AG09309 (cell line): Measurements from ENCODE around the gene EXOC6B.

Source experiments
- DNase-seq: peaks from one replicate; pipeline ENCODE4 v3.0.0-alpha.2; 2010; ENCODE audit warnings: low read depth
- H3K4me3 ChIP-seq: 2 replicates; pipeline ENCODE4 v1.5.1; 2011; ENCODE audit warnings: mild to moderate bottlenecking, low read depth, low read length, moderate library complexity; ENCODE audit not compliant: control insufficient read depth
- TF ChIP-seq, protein P1 (sequence below): IDR thresholded peaks from 2 replicates; pipeline ENCODE4 v1.5.1; 2011; ENCODE audit warnings: mild to moderate bottlenecking, low read depth, low read length, inconsistent platforms; ENCODE audit not compliant: insufficient read depth, control insufficient read depth; ENCODE audit errors: missing control alignments

Gene EXOC6B

GRCh38 chr2:72363406-72363805, 462.4 kb downstream of the EXOC6B start:
- DNase-seq, result no peak
- TF ChIP-seq, protein P1, sequence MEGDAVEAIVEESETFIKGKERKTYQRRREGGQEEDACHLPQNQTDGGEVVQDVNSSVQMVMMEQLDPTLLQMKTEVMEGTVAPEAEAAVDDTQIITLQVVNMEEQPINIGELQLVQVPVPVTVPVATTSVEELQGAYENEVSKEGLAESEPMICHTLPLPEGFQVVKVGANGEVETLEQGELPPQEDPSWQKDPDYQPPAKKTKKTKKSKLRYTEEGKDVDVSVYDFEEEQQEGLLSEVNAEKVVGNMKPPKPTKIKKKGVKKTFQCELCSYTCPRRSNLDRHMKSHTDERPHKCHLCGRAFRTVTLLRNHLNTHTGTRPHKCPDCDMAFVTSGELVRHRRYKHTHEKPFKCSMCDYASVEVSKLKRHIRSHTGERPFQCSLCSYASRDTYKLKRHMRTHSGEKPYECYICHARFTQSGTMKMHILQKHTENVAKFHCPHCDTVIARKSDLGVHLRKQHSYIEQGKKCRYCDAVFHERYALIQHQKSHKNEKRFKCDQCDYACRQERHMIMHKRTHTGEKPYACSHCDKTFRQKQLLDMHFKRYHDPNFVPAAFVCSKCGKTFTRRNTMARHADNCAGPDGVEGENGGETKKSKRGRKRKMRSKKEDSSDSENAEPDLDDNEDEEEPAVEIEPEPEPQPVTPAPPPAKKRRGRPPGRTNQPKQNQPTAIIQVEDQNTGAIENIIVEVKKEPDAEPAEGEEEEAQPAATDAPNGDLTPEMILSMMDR, result no peak
- no peak overlapping the region for H3K4me3 ChIP-seq

DNA sequence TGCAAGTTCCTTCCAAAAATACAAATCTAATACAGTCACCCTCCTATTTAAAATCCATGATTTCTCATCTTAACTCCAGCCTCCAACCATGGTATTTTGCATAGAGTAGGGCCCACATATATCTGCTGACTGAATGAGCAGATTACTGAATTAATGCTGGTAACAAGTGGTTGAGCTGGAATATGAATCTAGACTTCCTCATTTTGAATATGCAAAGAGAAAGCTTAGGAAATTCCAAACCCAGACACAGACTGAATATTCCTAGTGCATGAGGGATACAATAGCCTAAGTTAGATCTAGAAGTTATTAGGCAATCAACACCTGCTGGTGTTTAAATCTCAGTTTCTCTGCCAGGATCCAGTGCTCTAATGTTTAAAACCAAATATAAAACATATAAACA, 463.1 kb downstream of the EXOC6B start:
- TF ChIP-seq, protein P1, result no peak
- DNase-seq, result no peak

DNA sequence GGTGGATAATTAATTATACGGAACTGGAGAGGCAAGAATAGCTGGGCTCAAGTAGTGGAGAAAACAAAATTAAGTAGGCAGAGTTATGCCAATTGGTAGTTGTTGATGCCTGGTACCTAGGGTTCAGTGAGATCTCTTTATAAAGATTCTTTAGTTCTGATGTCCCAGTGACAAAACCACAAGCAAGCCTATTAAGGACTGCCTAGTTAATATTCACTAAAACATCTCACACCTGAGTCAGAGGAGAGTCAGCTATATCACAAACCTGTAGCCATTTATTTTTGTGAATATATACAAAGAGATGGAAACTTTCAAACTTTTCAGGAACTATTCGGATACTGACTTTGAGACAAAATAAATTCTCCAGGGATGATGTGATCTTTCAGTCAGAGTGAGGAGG, 464.3 kb downstream of the EXOC6B start:
- H3K4me3 ChIP-seq, result no peak overlapping the region
- TF ChIP-seq, protein P1, result no peak
- no peak for DNase-seq

More for the DNA sequence above, 463.1 kb downstream of the EXOC6B start:
- no peak overlapping the region for H3K4me3 ChIP-seq

GRCh38 chr2:72361042-72361441, 464.8 kb downstream of the EXOC6B start:
- DNase-seq, result no peak
- H3K4me3 ChIP-seq, result no peak overlapping the region
- TF ChIP-seq, protein P1, result no peak

DNA sequence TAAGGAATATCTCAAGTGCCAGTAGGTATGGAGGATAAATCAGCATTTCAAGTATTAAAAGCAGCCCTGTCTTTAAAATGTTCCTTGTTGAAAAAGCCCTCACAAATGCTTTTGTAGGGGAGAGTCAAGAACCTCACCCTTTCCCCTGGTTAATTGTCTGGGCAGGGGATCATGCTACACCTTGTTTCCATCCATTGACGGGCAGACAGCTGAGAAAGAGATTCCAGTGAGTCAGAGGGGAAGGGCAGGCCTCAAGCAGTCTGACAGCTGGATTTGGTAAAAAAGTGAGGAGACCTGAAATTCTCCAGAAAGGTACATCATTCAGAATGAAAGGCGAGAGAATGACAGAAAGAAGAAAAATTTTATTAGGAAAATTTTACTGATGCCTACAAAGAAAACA, 475.0 kb downstream of the EXOC6B start:
- TF ChIP-seq, protein P1, result no peak
- no peak overlapping the region for H3K4me3 ChIP-seq
- DNase-seq, result no peak

- TF ChIP-seq, protein P1, result no peak
- DNase-seq, result no peak
Observed at GRCh38 chr2:72349016-72349415, 476.8 kb downstream of the EXOC6B start.

GRCh38 chr2:72347081-72347480, 478.8 kb downstream of the EXOC6B start:
- H3K4me3 ChIP-seq, result no peak overlapping the region
- no peak for DNase-seq
- TF ChIP-seq, protein P1, result no peak

More at GRCh38 chr2:72349016-72349415, 476.8 kb downstream of the EXOC6B start:
- H3K4me3 ChIP-seq, result no peak overlapping the region
